Measurements from ENCODE around the gene ABCC8.

DNA sequence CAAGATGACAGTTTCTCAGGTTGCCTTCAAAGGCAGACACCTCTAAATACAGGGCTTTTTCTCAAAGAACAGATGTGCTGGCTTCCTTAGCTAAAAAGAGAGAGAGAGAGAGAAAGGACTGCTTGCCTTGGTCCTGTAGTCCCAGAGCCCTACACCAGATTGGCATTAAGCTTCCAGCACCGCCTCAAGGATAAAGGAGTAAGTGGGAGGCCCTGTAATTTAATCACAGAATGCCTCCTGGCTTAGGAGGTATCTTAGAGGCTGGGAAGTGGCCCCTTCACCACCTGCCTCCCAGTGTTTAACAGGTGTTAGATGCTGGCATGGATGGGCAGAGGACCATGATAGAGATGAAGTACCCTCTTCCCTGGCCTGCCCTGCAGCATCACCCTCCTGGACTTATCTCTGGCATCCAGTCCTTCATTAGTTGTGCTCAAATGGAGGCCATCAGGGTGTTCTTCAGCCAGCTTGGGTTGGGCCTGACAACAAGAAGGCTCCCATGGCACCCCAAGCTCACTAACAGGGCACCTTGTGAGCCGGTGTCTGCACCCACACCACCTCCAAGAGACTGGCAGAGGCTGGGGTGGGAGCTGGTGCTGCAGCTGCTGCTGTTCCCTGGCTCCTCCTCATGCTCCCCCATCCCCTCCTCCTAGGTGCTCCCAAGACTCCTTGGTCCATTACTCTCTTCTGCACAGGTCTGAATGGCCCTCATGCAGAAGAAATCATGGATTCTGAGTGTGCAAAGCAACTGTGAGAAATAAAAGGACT, 32.5 kb downstream of the ABCC8 start:
- TF ChIP-seq, protein P1, sequence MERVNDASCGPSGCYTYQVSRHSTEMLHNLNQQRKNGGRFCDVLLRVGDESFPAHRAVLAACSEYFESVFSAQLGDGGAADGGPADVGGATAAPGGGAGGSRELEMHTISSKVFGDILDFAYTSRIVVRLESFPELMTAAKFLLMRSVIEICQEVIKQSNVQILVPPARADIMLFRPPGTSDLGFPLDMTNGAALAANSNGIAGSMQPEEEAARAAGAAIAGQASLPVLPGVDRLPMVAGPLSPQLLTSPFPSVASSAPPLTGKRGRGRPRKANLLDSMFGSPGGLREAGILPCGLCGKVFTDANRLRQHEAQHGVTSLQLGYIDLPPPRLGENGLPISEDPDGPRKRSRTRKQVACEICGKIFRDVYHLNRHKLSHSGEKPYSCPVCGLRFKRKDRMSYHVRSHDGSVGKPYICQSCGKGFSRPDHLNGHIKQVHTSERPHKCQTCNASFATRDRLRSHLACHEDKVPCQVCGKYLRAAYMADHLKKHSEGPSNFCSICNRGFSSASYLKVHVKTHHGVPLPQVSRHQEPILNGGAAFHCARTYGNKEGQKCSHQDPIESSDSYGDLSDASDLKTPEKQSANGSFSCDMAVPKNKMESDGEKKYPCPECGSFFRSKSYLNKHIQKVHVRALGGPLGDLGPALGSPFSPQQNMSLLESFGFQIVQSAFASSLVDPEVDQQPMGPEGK (CRISPR knock-in tag; IDR thresholded peaks at IDR 0.05; ENCODE audit: borderline replicate concordance): no peak
- TF ChIP-seq ARNTL (CRISPR knock-in tag; IDR thresholded peaks at IDR 0.05; ENCODE audit: borderline replicate concordance, low read depth): no peak
- no peak for TF ChIP-seq CSDC2 (CRISPR knock-in tag; IDR thresholded peaks at IDR 0.05)
- no peak for TF ChIP-seq ZC3H10 (CRISPR knock-in tag; IDR thresholded peaks at IDR 0.05)
- TF ChIP-seq, protein P2, sequence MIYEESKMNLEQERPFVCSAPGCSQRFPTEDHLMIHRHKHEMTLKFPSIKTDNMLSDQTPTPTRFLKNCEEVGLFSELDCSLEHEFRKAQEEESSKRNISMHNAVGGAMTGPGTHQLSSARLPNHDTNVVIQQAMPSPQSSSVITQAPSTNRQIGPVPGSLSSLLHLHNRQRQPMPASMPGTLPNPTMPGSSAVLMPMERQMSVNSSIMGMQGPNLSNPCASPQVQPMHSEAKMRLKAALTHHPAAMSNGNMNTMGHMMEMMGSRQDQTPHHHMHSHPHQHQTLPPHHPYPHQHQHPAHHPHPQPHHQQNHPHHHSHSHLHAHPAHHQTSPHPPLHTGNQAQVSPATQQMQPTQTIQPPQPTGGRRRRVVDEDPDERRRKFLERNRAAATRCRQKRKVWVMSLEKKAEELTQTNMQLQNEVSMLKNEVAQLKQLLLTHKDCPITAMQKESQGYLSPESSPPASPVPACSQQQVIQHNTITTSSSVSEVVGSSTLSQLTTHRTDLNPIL (CRISPR knock-in tag; IDR thresholded peaks at IDR 0.05; ENCODE audit: low read depth): no peak
- TF ChIP-seq ZNF565 (CRISPR knock-in tag; conservative IDR thresholded peaks at IDR 0.05; ENCODE audit: low read depth): no peak
- no peak for TF ChIP-seq RARB (CRISPR knock-in tag; IDR thresholded peaks at IDR 0.05)
- no peak for TF ChIP-seq ZNF70 (CRISPR knock-in tag; IDR thresholded peaks at IDR 0.05)
- no peak for TF ChIP-seq ISL1 (CRISPR knock-in tag; IDR thresholded peaks at IDR 0.05)
- TF ChIP-seq ZFP30 (CRISPR knock-in tag; IDR thresholded peaks at IDR 0.05): no peak
- TF ChIP-seq ESRRG (CRISPR knock-in tag; IDR thresholded peaks at IDR 0.05): no peak
- TF ChIP-seq, protein P3, sequence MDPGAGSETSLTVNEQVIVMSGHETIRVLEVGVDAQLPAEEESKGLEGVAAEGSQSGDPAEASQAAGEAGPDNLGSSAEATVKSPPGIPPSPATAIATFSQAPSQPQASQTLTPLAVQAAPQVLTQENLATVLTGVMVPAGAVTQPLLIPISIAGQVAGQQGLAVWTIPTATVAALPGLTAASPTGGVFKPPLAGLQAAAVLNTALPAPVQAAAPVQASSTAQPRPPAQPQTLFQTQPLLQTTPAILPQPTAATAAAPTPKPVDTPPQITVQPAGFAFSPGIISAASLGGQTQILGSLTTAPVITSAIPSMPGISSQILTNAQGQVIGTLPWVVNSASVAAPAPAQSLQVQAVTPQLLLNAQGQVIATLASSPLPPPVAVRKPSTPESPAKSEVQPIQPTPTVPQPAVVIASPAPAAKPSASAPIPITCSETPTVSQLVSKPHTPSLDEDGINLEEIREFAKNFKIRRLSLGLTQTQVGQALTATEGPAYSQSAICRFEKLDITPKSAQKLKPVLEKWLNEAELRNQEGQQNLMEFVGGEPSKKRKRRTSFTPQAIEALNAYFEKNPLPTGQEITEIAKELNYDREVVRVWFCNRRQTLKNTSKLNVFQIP (CRISPR knock-in tag; IDR thresholded peaks at IDR 0.05; ENCODE audit: borderline replicate concordance, low read depth): no peak

All from SK-N-SH treated with all-trans-retinoic acid at 6 μM for 48 hours (cell line).